Fibroblast of lung (primary cell): Measurements from ENCODE around the gene RMND5A.

Experiments
- EZH2 ChIP-seq: IDR thresholded peaks from 2 replicates; pipeline ENCODE4 v1.5.1; 2012; ENCODE audit warnings: low read length, control low read depth, mild to moderate bottlenecking; ENCODE audit errors: missing control alignments
- TF ChIP-seq, protein P1 (sequence below), 2 donors: IDR thresholded peaks in 1 of 2; conservative IDR thresholded peaks in 1 of 2; 1 replicate in 1 of 2; 2 replicates in 1 of 2; pipeline ENCODE4 v1.5.1; 2011 to 2012; ENCODE audit warnings: low read length in 2 of 2, control low read depth in 1 of 2, inconsistent platforms in 1 of 2, low read depth in 1 of 2, mild to moderate bottlenecking in 1 of 2

DNA sequence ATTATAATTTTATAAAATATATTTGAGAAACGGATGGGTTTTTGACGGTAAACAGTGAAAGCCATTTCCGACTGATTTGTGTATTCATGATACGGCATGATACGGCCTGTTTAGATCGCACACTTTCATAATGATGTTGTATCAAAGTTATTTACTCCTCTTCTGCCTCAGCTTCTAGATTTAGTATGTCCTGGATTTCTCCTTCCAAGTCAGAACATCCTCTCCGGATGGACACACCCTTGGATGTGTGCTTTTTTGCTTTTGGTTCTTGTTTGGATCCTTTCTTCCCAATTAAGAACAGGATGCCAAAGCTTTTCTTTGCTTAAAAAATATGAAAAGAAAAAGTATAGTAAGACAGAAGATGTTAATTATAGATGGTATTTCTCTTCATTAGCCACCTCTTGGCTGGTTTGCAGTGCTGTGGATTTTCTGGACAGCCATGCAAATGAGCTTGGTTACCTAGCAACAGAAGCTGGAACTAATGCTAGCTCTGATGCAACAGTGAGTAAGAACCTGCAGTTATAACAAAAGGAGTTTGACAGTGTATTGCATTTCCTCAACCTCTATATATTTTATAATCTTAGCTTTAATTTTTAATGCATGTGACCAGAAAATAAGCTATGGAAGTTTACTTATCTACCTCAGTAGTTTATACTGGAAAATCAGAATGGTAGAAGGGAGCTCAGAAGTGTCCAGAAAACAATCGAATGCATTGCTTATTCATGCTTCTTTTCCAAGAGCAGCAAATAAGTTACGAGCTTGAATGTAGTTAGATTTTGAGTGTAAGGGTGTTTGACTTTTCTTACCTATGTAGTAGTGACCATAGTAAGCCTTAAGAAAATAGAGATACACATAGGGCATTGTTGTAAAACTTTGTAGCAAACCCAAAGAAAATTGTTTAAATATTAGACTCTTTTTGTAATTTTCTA, 27.9 kb downstream of the RMND5A start:
- TF ChIP-seq, protein P1, sequence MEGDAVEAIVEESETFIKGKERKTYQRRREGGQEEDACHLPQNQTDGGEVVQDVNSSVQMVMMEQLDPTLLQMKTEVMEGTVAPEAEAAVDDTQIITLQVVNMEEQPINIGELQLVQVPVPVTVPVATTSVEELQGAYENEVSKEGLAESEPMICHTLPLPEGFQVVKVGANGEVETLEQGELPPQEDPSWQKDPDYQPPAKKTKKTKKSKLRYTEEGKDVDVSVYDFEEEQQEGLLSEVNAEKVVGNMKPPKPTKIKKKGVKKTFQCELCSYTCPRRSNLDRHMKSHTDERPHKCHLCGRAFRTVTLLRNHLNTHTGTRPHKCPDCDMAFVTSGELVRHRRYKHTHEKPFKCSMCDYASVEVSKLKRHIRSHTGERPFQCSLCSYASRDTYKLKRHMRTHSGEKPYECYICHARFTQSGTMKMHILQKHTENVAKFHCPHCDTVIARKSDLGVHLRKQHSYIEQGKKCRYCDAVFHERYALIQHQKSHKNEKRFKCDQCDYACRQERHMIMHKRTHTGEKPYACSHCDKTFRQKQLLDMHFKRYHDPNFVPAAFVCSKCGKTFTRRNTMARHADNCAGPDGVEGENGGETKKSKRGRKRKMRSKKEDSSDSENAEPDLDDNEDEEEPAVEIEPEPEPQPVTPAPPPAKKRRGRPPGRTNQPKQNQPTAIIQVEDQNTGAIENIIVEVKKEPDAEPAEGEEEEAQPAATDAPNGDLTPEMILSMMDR (conservative IDR thresholded peaks at IDR 0.05 in 1 of 2, IDR thresholded peaks at IDR 0.05 in 1 of 2; ENCODE audit: low read depth in 1 of 2, low read length in 2 of 2): no peak
- no peak for TF ChIP-seq EZH2
